H54 (cell line): Measurements from ENCODE around the gene COTL1.
"Not testable (repeated sequence)": the region's sequence is repeated elsewhere in the genome, so short reads cannot be mapped to it uniquely, and the experiment has no call there.

Source experiments
- DNase-seq: peaks from one replicate; pipeline ENCODE4 v3.0.0; 2011; ENCODE audit warnings: low spot score, mixed read lengths; ENCODE audit not compliant: insufficient read length
- FAIRE-seq: peaks from 3 replicates; lab custom pipeline; 2011; peaks lifted over from hg19 to GRCh38; lab: Jason Lieb, UNC
- POLR2A ChIP-seq: IDR thresholded peaks from 2 replicates; pipeline ENCODE4 v1.6.1; 2011; ENCODE audit warnings: low read depth, mild to moderate bottlenecking, low read length

The COTL1 gene

DNA sequence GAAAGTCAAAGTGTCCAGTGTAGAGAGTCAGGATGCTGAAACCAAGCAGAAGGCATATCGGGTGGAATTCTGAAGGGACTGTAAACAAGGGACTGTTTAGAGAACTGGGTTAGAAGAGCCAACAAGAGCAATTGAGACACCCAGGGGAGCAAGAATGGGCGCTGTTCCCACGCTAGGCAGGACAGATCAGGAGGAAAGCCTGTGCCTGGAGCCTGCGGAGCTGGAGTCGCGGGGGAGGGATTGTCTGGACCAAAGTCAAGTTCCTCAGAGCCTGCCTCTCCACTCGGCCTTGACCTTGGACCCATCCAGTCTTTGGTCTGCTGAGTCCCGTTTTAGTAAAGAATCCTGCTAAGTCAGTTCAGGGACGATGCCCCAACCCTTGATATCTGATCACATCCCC, 15.7 kb upstream of the COTL1 start:
- no peak for DNase-seq
- FAIRE-seq = no peak
- no peak for TF ChIP-seq POLR2A

DNA sequence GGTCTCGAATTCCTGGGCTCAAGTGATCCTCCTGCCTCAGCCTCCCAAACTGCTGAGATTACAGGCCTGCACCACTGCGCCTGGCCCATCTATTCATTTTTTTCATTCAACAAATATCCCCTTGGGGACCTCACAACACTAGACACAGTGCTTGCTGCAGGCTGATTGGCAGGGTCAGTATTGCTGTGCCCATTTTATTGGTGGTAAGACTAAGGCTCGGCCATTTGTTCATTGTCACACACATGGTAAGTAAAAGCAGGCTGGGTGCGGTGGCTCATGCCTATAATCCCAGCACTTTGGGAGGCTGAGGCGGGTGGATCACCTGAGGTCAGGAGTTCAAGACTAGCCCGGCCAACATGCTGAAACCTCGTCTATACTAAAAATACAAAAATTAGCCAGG, 15.0 kb upstream of the COTL1 start:
- not testable (repeated sequence) for FAIRE-seq, DNase-seq

- no peak for TF ChIP-seq POLR2A
- FAIRE-seq = no peak
- no peak for DNase-seq
Measured at GRCh38 chr16:84631886-84632285, 14.0 kb upstream of the COTL1 start.

DNA sequence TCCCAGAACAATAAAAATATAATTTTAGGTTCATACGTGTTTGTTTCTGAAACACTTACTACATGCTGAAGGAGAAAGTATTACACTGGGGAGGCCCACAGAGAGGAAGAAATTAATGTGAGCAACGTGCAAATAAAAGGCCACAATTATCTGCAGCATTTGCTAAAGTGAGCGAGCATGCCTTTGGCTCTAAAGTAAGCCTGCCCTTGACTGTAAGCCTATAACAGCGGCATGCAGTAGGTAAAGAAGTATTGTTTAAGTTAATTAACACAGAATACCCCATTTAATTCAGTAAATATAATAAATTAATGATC, 13.2 kb upstream of the COTL1 start:
- no peak for TF ChIP-seq POLR2A
- DNase-seq = no peak
- no peak for FAIRE-seq

- DNase-seq = no peak
- no peak for TF ChIP-seq POLR2A
- FAIRE-seq = no peak
Measured at GRCh38 chr16:84630446-84631152, 12.7 kb upstream of the COTL1 start.

DNA sequence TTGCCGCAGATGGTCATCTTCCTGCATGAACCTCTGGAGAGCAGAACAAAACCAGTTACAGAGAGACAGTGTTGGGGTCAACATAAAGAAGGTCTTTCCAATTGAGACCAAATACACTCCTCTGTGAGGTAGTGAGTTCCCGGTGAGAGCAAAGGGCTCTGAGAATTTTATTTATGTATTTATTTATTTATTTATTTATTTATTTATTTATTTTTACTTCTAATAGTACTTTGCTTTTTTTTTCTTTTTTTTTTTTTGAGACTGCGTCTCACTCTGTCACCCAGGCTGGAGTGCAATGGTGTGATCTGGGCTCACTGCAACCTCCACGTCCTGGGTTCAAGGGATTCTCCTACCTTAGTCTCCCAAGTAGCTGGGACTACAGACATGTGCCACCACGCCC, 12.1 kb upstream of the COTL1 start:
- DNase-seq (no peak), FAIRE-seq (no peak)
- TF ChIP-seq POLR2A = no peak

GRCh38 chr16:84629580-84629979, 11.7 kb upstream of the COTL1 start:
- no peak for DNase-seq
- no peak for TF ChIP-seq POLR2A
- FAIRE-seq = no peak

GRCh38 chr16:84628226-84628731, 10.4 kb upstream of the COTL1 start:
- DNase-seq = no peak
- no peak for FAIRE-seq
- TF ChIP-seq POLR2A = no peak

GRCh38 chr16:84625556-84625955, 7.7 kb upstream of the COTL1 start:
- no peak for TF ChIP-seq POLR2A
- DNase-seq (no peak), FAIRE-seq (no peak)

- not testable (repeated sequence) for DNase-seq, FAIRE-seq
Measured at GRCh38 chr16:84620913-84621312, 3.0 kb upstream of the COTL1 start.

GRCh38 chr16:84618581-84619460, 943 bp upstream of the COTL1 start:
- DNase-seq = peak; percentile 71
- FAIRE-seq = peak; percentile 87
- TF ChIP-seq POLR2A = 0 out of 2 replicates have a peak, but pooled peaks have one; percentile 8

GRCh38 chr16:84617041-84617790, 662 bp downstream of the COTL1 start:
- no peak for TF ChIP-seq POLR2A
- no peak for DNase-seq
- no peak for FAIRE-seq

GRCh38 chr16:84616515-84616914, 1.4 kb downstream of the COTL1 start:
- TF ChIP-seq POLR2A = no peak
- DNase-seq (no peak), FAIRE-seq (no peak)
